Right lobe of liver (tissue), 6 donors: ENCODE data around the gene VWA5B2. TPM values are rescaled to one million over a fixed set of nuclear protein-coding genes. Genes with fewer than 3 reads are reported as not detected.

Source experiments
- ATAC-seq, 4 donors: fragments of 200-7000 bp; cut with Tn5 transposase; one replicate each; pipeline ENCODE4 v1.9.1; 2020; ENCODE audit warnings: mild to moderate bottlenecking in 4 of 4, moderate library complexity in 4 of 4
- DNase-seq, 3 donors: peaks; one replicate each; pipeline ENCODE4 v3.0.0-alpha.2; 2020
- H3K27ac ChIP-seq, 3 donors: fragments of 200-600 bp; one replicate each; pipeline ENCODE4 v1.8.0; 2022
- H3K27me3 ChIP-seq, 2 donors: fragments of 200-600 bp; one replicate each; pipeline ENCODE4 v1.8.0; 2022
- H3K36me3 ChIP-seq, 4 donors: fragments of 200-600 bp; sonication (generic) in 1 of 4; one replicate each; pipeline versions ENCODE4 v1.5.1 to v1.8.0; 2017 to 2022; ENCODE audit warnings: control low read depth in 1 of 4
- H3K4me1 ChIP-seq, 4 donors: fragments of 200-600 bp; sonication (generic) in 1 of 4; one replicate each; pipeline versions ENCODE4 v1.5.1 to v1.8.0; 2017 to 2022; ENCODE audit warnings: control low read depth in 1 of 4
- H3K4me3 ChIP-seq, 3 donors: fragments of 200-600 bp; one replicate each; pipeline ENCODE4 v1.8.0; 2022
- H3K9me3 ChIP-seq, 4 donors: fragments of 200-600 bp; sonication (generic) in 1 of 4; one replicate each; pipeline versions ENCODE4 v1.5.1 to v1.8.0; 2017 to 2022; ENCODE audit warnings: control low read depth in 1 of 4
- CTCF ChIP-seq, 4 donors: fragments of 200-600 bp in 3 of 4; fragments of 450-650 bp in 1 of 4; IDR thresholded peaks; one replicate each; pipeline versions ENCODE4 v1.5.1 to v1.8.0; 2016 to 2022; ENCODE audit warnings: antibody characterized with exemption in 4 of 4, mild to moderate bottlenecking in 2 of 4
- POLR2A ChIP-seq: fragments of 450-650 bp; IDR thresholded peaks from one replicate; pipeline ENCODE4 v1.6.1; 2017; ENCODE audit warnings: antibody characterized with exemption, mild to moderate bottlenecking
- whole genome bisulfite sequencing: methylation state at CpG from one replicate; pipeline ENCODE4 v1.1.6; 2018; ENCODE audit warnings: low coverage, low lambda C conversion rate; ENCODE audit not compliant: insufficient coverage; ENCODE audit errors: missing lambda C conversion rate; 5-methylcytosine and 5-hydroxymethylcytosine counted together
- intact Hi-C, 2 donors: fragments of 100-400 bp; cut with DNase I; formaldehyde crosslinking; loops; one replicate each; pipeline versions ENCODE4 v1.11.2 to v1.14.1; 2022
- total RNA-seq, 6 experiments: library from RNA; depleted of rRNA in 2 of 6; stranded (reverse); fragments of >200 nt in 2 of 6; fragmentation: NEBNext Ultra II Directional in 3 of 6; extraction: Animal tissue kit (Norgen Biotek cat#: 25700) in 3 of 6; gene quantifications; one replicate each; pipeline versions ENCODE4 v1.1.0 to v1.2.4, GENCODE V29; 2016 to 2023
- donor health status: DM: no; HTN: yes; CAD: no.
- donor health status: DM: no; HTN: no; CAD: no.
- donor health status: DM: no; HTN: no; CAD: no.
- donor health status: DM: no; HTN: yes; CAD: no.
- donor health status: DM: no; HTN: yes; CAD: no.

Gene VWA5B2
- total RNA-seq, 6 experiments from 2014 or later = 0.21 to 0.59 (median 0.25) TPM; not detected in 3

DNA sequence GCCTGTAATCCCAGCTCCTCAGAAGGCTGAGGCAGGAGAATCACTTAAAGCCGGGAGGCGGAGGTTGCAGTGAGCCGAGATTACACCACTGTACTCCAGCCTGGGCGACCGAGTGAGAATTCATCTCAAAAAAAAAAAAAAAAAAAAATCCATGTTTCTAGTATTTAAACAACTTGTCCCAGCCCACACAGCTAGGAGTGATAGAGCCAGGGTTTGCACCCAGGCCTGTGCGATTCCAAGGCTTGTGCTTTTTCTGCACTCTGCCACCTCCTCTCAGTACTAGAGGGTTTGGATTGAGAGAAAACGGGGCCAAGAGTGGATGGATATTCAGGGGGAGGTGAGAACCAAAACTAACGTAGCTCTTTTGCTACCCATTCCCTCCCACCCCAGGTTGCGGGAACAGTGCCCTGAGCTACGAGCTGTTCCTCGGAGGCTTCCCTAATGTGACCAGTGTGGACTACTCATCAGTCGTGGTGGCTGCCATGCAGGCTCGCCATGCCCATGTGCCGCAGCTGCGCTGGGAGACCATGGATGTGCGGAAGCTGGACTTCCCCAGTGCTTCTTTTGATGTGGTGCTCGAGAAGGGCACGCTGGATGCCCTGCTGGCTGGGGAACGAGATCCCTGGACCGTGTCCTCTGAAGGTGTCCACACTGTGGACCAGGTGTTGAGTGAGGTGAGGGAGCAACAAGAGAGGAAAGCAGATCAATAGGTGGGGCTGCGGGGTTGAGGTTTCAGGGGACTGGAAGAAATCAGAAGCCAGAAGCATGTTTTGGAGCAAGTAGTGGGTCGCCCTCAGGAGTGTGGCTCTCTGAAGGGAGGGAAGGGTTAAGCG, 27.9 kb downstream of the VWA5B2 start:
- Histone ChIP-seq H3K4me1 (peaks cover 0 to 14% (median 0%) of the 10 kb centered on the region in 4 donors), H3K36me3 (no peaks in the 10 kb centered on the region), H3K4me3 (no peak overlapping the region), H3K27ac (no peak overlapping the region), H3K9me3 (no peaks in the 10 kb centered on the region), H3K27me3 (no peaks in the 10 kb centered on the region)
- ATAC-seq = no peak
- 94% methylated on average over 22 of the region's 23 CpGs for WGBS
- intact Hi-C loops = no loop called here
- no peak for DNase-seq
- TF ChIP-seq CTCF (IDR thresholded peaks at IDR 0.05) (no peak), POLR2A (no peak)

- WGBS = 95% methylated on average over 4 of the region's 5 CpGs
- H3K27me3 ChIP-seq = no peaks in the 10 kb centered on the region
- no peaks in the 10 kb centered on the region for H3K9me3 ChIP-seq
- no peak overlapping the region for H3K27ac ChIP-seq
- no peak for ATAC-seq
- no peaks in the 10 kb centered on the region for H3K36me3 ChIP-seq
- no peak overlapping the region for H3K4me3 ChIP-seq
- no peak for DNase-seq
- H3K4me1 ChIP-seq = peaks cover 0 to 19% (median 0%) of the 10 kb centered on the region in 4 donors
- intact Hi-C loops = no loop called here
- TF ChIP-seq CTCF (IDR thresholded peaks at IDR 0.05) = no peak
- no peak for TF ChIP-seq POLR2A
Measured at GRCh38 chr3:184258926-184259325, 29.5 kb downstream of the VWA5B2 start.

- Histone ChIP-seq H3K9me3 (no peaks in the 10 kb centered on the region), H3K27me3 (no peaks in the 10 kb centered on the region), H3K4me3 (no peak overlapping the region), H3K4me1 (peaks cover 0 to 19% (median 0%) of the 10 kb centered on the region in 4 donors), H3K27ac (no peak overlapping the region), H3K36me3 (no peaks in the 10 kb centered on the region)
- DNase-seq = no peak
- 52% methylated on average over 8 of the region's 28 CpGs for WGBS
- no peak for TF ChIP-seq CTCF (IDR thresholded peaks at IDR 0.05)
- no peak for TF ChIP-seq POLR2A
- peak in 1 of 4 donors; percentile 5 for ATAC-seq
- intact Hi-C loops = no loop called here
Measured at GRCh38 chr3:184259396-184259877, 30.1 kb downstream of the VWA5B2 start.

DNA sequence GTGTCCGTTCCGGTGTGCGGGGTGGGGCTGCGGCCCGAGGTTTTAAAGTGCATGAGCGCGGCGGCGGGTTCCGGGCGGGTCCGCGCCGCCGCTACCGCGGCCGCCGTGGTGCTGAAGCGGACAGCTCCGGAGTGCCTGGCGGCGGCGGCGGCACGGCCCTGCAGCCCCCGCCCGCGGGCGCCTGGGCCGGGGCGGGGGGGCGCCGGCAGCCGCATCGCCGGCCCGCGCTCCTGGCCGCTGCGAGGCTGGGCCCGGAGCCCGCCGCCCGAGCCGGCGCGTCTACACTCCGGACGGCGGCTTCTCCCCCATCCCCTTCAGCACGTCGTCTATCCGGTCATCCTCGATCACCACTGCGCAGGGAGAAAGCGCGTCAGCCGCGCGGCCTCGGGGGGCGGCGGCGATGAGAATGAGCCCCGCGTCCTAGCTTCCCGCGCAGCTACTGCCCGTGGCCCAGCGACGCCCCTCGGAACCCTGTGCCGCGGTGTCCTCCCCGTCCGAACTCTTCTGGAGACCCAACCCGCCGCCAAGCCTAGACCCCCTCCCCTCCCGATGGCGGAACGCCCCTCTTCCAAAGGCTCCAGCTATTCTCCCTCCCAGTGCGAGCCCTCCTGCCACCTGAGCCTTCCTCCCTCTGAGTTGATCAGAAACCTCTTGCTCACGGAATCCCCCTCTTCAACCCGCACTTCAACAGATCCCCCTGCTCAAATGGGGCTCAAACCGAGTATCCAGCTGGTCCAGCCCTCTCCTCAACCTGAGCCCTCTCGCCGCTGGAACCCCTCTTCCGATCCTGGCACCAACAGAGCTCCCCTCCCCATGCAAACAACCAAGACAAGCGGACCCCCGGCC, 30.7 kb downstream of the VWA5B2 start:
- H3K4me1 ChIP-seq = peaks cover 0 to 19% (median 0%) of the 10 kb centered on the region in 4 donors
- no peaks in the 10 kb centered on the region for H3K27me3 ChIP-seq
- whole genome bisulfite sequencing = 4% methylated on average over 10 of the region's 91 CpGs
- no peaks in the 10 kb centered on the region for H3K36me3 ChIP-seq
- H3K27ac ChIP-seq = no peak overlapping the region
- DNase-seq (peak in 1 of 3 donors; percentile 45), ATAC-seq (peak; percentile 30 to 74 (median 41))
- H3K9me3 ChIP-seq = no peaks in the 10 kb centered on the region
- no peak overlapping the region for H3K4me3 ChIP-seq
- TF ChIP-seq CTCF (IDR thresholded peaks at IDR 0.05) = no peak
- no peak for TF ChIP-seq POLR2A
- intact Hi-C loops = no loop called here
